HG03378 (cell line): ENCODE data around the gene AKT3.

Experiments
- ATAC-seq: cut with Tn5 transposase; IDR thresholded peaks from one replicate; pipeline ENCODE4 v1.9.1; 2021; ENCODE audit warnings: mild to moderate bottlenecking, moderate library complexity; ENCODE audit not compliant: unreplicated experiment

The AKT3 gene

GRCh38 chr1:243564814-243565213, 285.2 kb downstream of the AKT3 start:
- ATAC-seq, result no peak

GRCh38 chr1:243563732-243564131, 286.3 kb downstream of the AKT3 start:
- no peak for ATAC-seq

GRCh38 chr1:243562473-243562872, 287.6 kb downstream of the AKT3 start:
- ATAC-seq, result no peak

GRCh38 chr1:243561588-243562319, 288.3 kb downstream of the AKT3 start:
- ATAC-seq, result no peak

GRCh38 chr1:243559575-243560162, 290.4 kb downstream of the AKT3 start:
- no peak for ATAC-seq

DNA sequence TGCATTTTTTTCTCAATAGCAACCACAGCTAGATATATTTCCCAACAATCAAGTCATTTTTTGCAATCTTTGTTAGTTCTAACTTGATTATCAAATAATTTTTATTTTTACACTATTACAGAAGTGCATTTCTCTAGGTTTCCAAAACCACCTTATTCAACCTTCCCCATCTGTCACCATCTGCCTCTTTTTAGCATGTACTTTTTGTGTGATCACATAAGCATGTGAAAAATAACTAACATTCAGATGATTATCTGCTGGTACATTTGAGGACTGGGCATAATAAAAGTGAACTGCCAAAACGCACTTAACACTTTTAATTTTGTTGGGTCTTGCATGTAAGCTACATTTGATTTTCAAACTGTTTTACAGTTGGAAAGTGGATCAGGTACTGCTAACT, 291.5 kb downstream of the AKT3 start:
- no peak for ATAC-seq

DNA sequence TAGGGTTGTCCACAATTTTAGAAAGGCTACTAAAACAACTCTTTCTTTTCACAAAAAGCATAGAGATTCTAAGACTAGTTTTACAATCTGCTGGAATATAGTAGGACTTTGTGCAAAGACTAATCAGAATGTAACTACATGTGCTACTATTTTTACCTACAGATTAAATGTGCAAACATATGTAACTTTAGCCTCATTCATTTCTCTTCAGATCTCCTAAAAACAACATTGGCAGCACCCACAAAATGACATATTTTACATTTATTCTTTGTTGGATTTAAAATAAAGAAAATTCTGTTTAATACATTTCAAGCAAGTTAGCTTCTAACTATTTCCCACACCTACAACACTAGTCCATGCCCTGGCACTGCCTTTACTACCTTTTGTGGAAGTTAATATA, 292.2 kb downstream of the AKT3 start:
- ATAC-seq, result no peak

- ATAC-seq, result no peak
Observed at GRCh38 chr1:243554686-243555085, 295.4 kb downstream of the AKT3 start.

- no peak for ATAC-seq
Observed at GRCh38 chr1:243553090-243553489, 297.0 kb downstream of the AKT3 start.

- no peak for ATAC-seq
Observed at GRCh38 chr1:243550276-243550675, 299.8 kb downstream of the AKT3 start.

DNA sequence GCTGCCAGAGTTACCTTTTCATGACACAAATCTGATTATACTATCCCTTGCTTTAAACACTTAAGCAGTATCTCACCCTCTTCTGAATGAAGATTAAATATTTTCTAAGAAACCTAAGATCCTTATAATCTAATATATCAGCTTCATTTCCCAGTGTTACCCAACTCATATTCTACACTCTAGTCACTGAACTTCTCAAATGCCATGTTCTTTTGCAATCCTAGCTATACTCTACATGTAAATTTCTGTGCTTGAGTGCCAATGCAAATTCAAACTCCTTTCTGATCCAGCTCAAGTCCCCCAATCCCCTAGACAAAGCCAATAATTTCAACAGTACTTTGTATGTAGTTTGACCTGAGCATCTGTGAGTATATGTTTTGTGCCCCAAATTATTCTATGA, 300.3 kb downstream of the AKT3 start:
- no peak for ATAC-seq

DNA sequence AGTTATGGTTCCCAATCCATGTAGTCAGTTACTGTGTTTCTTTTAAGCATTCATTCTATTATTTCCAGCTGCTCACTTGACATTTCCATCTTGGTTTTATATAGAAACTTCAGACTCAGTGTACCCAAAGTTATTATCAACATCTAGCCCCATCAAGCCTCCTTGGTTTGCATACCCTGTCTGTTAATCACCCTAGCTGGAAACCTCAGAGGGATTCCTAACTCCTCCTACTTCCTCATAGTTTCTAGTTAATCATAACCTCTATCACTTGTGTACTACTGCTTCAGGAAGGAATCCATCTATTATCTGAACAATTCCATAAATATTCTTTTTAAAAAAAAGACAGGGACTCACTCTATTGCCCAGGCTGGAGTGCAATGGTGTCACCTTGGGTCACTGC, 300.9 kb downstream of the AKT3 start:
- no peak for ATAC-seq

- no peak for ATAC-seq
Observed at GRCh38 chr1:243548516-243548915, 301.5 kb downstream of the AKT3 start.

DNA sequence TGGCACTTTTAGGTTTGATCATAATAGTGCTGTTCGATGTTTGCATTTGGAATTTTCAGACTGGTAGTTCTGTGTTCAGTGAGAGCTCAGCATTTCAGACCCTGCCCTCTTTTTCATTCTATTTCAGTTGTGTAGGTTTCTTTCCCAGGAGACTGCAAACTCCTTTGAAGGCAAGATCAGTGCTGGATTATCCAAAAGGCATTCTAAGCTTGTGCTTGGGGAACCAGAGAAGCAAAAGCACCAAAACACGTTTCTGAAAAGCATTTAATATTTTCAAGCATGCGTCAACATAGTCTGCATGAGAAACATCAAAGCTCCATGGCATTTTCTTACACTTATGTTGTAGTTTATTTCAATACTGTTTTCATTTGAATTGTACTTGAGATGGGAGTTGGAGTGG, 302.2 kb downstream of the AKT3 start:
- ATAC-seq, result no peak

DNA sequence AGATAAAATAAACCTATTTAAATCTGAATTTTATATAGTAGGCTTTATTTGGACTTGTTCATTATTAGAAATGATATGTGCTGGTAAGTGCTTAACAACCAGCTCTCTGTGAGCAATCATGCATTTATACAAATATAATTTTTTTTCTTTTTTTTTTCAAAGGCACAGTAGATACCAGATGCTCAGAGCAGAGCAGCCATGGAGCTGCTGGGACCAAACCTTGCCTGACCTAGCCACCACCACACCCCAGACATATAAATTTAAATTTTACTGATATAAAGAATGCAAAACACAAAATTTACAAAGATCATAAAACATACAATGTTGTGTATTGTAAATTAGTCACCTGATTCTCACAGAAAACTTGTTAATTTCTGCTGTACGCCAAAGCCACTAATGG, 303.6 kb downstream of the AKT3 start:
- no peak for ATAC-seq

DNA sequence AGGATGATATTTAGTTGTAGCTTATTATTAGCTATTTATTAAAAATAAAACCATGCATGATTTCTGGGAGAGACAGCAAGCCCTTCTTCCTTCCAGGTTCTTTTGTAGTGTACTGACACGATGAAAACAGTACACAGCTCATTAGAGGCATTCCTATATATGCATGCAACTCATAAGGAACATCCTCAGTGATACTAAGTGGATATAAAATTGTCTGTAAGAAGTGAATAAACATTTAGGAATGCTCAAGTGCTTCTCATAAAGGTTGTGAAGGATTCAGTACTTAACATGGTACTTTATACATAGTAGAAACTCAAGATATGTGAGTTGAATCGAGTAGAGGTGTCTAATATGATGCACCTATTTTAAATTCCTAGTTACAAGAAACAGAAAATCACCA, 306.5 kb downstream of the AKT3 start:
- ATAC-seq, result no peak

DNA sequence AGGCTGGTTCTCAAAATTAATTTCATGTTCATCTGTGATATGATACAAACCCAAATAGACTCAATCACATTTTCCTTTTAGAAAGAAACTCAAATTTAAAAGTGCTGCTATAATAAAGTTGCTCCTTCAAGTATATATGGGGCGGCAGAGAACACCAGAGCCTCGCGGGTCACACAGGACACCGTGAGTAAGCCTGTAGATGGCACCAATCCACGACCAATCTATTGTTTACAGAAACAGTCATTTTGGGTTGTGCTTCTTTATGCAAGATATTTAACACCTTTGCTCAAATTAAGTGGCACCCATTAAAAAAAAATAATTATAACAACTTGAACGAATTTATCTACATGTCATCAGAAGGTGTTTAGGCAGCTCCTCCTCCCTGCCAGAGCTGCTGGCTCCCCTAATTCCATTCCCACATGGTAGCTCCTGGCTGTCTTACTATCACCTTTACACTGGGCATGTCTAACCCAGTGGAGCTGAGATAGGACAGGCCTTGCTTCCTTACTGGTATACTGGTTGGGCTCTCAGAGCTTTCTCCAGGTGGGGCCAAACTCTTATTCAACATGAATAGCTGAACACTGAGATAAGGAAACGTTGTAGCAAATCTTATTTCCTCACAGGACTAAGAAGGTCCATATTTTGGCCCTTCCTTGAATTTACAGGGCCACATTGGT, 307.2 kb downstream of the AKT3 start:
- no peak for ATAC-seq

DNA sequence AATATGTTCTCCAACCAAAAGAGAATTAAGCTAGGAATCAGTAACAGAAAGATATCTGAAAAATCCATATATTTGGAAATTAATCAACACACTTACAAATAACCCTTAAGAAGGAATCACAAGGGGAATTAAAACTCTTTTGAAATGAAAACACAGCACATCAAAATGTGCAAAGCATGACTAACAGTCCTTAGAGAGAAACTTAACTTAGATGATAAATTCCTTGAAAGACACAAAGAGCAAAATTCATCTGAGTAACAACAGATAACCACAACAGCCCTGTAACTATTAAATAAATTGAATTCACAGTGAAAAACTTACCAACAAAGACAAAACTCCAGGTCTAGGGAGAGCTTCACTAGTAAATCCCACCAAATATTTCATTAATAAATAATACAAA, 310.4 kb downstream of the AKT3 start:
- ATAC-seq, result no peak

GRCh38 chr1:243535014-243535413, 315.0 kb downstream of the AKT3 start:
- no peak for ATAC-seq

- no peak for ATAC-seq
Observed at GRCh38 chr1:243529512-243529911, 320.5 kb downstream of the AKT3 start.

DNA sequence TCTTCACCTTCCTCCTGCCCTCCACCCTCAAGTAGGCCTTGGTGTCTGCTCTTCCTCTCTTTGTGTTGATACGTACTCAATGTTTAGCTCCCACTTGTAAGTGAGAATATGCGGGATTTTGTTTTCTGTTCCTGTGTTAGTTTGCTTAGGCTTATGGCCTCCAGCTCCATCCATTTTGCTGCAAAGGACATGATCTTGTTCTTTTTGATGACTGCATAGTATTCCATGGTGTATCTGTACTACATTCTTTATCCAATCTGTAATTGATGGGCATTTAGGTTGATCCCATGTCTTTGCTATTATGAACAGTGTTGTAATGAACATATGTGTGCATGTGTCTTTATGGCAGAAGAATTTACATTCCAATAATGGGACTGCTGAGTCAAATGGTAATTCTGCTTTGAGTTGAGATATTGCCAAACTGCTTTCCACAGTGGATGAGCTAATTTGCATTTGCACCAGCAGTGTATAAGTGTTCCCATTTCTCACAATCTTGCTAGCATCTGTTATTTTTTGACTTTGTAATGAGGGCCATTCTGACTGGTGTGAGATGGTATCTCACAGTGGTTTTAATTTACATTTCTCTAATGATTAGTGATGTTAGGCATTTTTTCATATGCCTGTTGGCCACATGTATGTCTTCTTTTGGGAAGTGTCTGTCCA, 321.5 kb downstream of the AKT3 start:
- no peak for ATAC-seq

GRCh38 chr1:243526180-243526579, 323.9 kb downstream of the AKT3 start:
- ATAC-seq, result no peak
